NCI-H748 treated with DMSO at 0.1 percent for 48 hours (cell line): Measurements from ENCODE around the gene LRRC63.
A peak's percentile ranks its signal among the peaks of the same experiment; 100 is the strongest.

Experiments used
- DNase-seq: peaks from one replicate; lab custom pipeline; 2025; lab: John Stamatoyannopoulos, UW

Gene LRRC63

DNA sequence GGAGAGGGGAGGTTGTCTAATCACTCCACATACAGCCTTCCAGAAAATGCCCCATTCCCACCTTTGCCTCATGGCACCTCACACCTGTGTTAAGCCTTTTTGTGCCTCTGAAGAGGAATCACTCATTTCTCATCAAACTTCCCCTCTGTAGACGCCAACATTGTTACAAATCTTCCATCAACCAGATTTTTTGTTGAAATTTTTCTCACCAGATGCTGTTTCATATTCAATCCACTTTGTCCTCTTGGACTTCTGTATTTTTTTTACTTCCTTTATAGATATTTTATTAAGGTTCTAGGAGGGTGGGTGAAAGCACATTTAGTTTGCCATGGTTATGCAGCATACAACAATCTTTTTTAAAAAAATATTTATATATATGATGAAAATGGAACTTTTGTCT is 101.3 kb downstream of the LRRC63 start:
- DNase-seq = no peak

DNA sequence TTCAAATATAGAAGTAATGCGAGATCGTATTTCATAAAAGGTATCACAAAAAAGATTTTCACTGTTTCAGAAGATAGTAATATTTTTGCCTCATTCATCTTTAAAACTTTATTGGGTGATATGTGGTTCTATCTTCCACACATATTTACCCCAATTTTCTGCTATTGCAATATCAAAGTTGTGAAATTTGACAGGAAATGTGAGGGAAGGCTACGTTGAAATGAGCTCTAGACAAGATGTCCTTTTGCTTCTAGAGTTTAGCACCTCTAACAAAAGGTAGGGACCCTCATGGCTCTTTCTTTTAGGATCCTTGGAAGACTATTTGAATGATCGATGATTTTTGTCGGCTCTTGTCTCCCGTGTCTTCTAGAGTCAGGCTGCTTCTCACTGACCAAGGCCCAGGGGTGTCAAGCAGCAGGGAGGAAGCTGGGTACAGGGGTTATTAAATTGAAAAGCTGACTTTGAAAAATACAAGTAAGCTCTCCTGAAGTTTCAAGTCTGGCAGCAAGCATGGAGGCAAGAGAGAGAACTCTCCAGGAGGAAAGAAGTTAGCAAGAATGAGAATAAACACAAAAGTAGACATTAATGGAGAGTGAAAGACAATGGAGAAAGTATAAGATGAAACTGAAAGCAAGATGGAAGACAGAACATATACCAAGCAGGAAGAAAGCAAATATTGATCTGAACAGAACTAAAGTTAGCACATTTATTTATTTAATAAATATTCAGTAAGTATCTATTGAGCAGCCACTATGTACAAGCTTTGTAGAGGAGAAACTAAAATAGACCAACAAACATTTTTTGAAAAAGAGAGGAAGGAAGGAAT is 101.9 kb downstream of the LRRC63 start:
- no peak for DNase-seq

GRCh38 chr13:46314587-46314986 is 102.9 kb downstream of the LRRC63 start:
- DNase-seq = no peak

- no peak for DNase-seq
Observed at GRCh38 chr13:46315036-46315435, 103.3 kb downstream of the LRRC63 start.

- no peak for DNase-seq
Observed at GRCh38 chr13:46315491-46316075, 103.9 kb downstream of the LRRC63 start.

- DNase-seq = no peak
Observed at GRCh38 chr13:46317120-46317519, 105.4 kb downstream of the LRRC63 start.

DNA sequence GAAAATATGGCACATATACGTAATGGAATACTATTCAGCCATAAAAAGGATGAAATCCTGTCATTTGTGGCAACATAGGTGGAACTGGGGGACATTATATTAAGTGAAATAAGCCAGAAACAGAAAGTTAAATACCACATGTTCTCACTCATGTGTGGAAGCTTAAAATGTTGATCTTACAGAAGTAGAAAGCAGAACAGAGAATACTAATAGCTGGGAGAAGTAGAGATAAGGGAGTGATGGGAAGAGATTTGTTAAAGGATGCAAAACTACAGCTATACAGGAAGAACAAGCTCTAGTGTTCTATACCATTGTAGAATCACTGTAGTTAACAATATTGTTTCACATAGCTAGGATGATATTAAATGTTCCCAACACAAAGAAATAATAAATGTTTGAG is 107.3 kb downstream of the LRRC63 start:
- DNase-seq = no peak

DNA sequence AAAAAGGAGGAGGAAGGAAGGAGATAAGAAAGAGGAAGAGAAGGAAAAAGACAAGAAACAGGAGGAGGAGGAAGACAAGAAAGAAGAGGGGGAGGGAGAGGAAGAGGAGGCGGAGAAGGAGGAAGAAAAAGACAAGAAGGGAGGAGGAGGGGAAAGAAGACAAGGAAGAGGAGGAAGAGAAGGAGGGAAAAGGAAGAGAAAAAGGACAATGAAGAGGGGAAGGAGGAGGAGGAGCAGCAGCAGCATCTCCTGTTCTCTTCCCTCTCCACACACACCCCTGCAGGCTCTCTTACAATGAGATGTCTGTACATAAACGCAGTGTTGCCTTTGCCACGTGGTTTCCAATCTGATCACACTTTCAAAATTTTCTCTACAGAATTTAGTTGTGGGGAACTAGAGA is 108.7 kb downstream of the LRRC63 start:
- no peak for DNase-seq

DNA sequence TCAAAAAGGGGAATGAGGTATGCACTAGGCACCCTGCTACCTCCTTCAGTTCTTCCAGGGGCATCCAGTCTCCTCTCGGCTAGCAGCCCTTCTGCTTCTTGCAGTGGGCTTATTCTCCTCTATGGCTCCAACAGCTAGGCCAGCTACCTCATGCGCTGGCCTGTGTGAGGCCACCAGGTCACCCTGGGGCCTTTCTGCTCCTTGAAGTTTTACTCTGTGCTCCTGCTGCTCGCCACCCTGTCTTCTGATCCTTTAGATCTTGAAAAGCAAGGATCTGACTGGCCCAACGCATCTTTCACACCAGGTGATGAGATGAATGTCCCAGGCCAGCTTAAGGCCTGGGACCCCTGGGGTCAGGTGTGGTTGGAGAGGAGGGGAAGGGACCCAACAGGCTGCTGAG is 109.1 kb downstream of the LRRC63 start:
- DNase-seq = no peak

- peak; percentile 40 for DNase-seq
Observed at GRCh38 chr13:46321494-46322225, 109.9 kb downstream of the LRRC63 start.

DNA sequence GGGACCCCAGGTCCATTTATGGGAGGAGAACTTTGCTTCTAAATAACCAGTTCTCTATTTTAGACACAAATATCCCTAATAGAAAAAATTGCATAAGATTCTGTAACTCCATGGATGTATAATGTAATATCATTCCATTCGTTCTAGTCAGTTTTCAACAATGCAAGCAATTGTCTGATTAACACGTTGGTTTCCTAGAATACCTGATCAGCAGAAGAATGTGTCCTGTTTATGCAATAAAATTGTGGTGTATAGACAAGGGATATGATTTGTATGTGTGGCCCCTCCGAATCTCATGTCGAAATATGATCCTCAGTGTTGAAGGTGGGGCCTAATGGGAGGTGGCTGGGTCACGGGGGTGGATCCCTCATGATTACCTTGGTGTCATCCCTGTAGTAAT is 113.2 kb downstream of the LRRC63 start:
- no peak for DNase-seq
